Stimulated activated CD8-positive, alpha-beta memory T cell treated with anti-CD3 and anti-CD28 coated beads, Interleukin-15, amount 100 ng/mL, for 48 hours (primary cell): ENCODE measurements around the gene CYSRT1.

Source experiments
- DNase-seq, 2 donors: peaks; one replicate each; pipeline ENCODE4 v3.0.0-alpha.2; 2020; ENCODE audit warnings: low read depth in 2 of 2

CYSRT1 gene

GRCh38 chr9:137224830-137225694 is at the start of gene CYSRT1:
TSS of gene CYSRT1 (plus strand) at chr9:137225174. CDS start at chr9:137225622, 448 bp downstream.
- no peak for DNase-seq

- no peak for DNase-seq
Observed at GRCh38 chr9:137175345-137175961, 49.5 kb upstream of the CYSRT1 start.

- no peak for DNase-seq
Observed at GRCh38 chr9:137176302-137177182, 48.4 kb upstream of the CYSRT1 start.

- DNase-seq: no peak
Observed at GRCh38 chr9:137178201-137178938, 46.6 kb upstream of the CYSRT1 start.

- DNase-seq: no peak
Observed at GRCh38 chr9:137178939-137179630, 45.9 kb upstream of the CYSRT1 start.

GRCh38 chr9:137179761-137180160 is 45.2 kb upstream of the CYSRT1 start:
- DNase-seq: no peak

GRCh38 chr9:137180491-137180890 is 44.5 kb upstream of the CYSRT1 start:
- DNase-seq: no peak

GRCh38 chr9:137181680-137182079 is 43.3 kb upstream of the CYSRT1 start:
- no peak for DNase-seq

GRCh38 chr9:137182836-137183235 is 42.1 kb upstream of the CYSRT1 start:
- DNase-seq: no peak

- DNase-seq: no peak
Observed at GRCh38 chr9:137183980-137184595, 40.9 kb upstream of the CYSRT1 start.

- DNase-seq: no peak
Observed at GRCh38 chr9:137184881-137185660, 39.9 kb upstream of the CYSRT1 start.

GRCh38 chr9:137185921-137186320 is 39.1 kb upstream of the CYSRT1 start:
- DNase-seq: no peak

- no peak for DNase-seq
Observed at GRCh38 chr9:137186385-137186784, 38.6 kb upstream of the CYSRT1 start.

GRCh38 chr9:137187386-137187785 is 37.6 kb upstream of the CYSRT1 start:
- no peak for DNase-seq

- DNase-seq: no peak
Observed at GRCh38 chr9:137188086-137188489, 36.9 kb upstream of the CYSRT1 start.

- DNase-seq: peak; percentile 88 to 91
Observed at GRCh38 chr9:137188490-137189296, 36.3 kb upstream of the CYSRT1 start, which contains the start of the genes ANAPC2 and SSNA1. TSS of gene ANAPC2 (minus strand) at chr9:137188560. CDS start at chr9:137188532, 28 bp downstream. TSS of gene SSNA1 (plus strand) at chr9:137188676. CDS start at chr9:137188727, 51 bp downstream.

GRCh38 chr9:137189297-137190295 is 35.4 kb upstream of the CYSRT1 start:
- no peak for DNase-seq
